ENCODE results near the gene TSPAN9. TPM values are rescaled to one million over a fixed set of nuclear protein-coding genes. Genes with fewer than 3 reads are reported as not detected.

The TSPAN9 gene
- total and polyA plus RNA-seq, 10 of the 15 experiments (the other 5 are each of a cell fraction or from before 2014, with no cell fraction given), result 0.03 to 1.0 (median 0.12) TPM; not detected in 5

GRCh38 chr12:3034067-3034750 lies 43.0 kb upstream of the TSPAN9 start (continued):
- TF ChIP-seq RAD21 (IDR thresholded peaks at IDR 0.05; ENCODE audit: insufficient read depth, low read depth, low read length) (peak; percentile 53; the same call in 1 of the 2 replicates), CTCF (IDR thresholded peaks at IDR 0.05 in 2 of 3, conservative IDR thresholded peaks at IDR 0.05 in 1 of 3; ENCODE audit: control insufficient read depth in 2 of 3, extremely low read depth in 1 of 3, insufficient read depth in 1 of 3, low read depth in 3 of 3, low read length in 3 of 3) (peak; percentile 73 to 83 (median 76))

- ChIA-PET CTCF (interaction anchor here (0.7 to 1.5 kb wide), 3 partner anchors 187 to 250 kb away, joined by 3 to 7 read pairs (median 4); no protein-coding TSS in a partner anchor), SMC1A (ENCODE audit: uncharacterized antibody, unreplicated experiment) (no interaction called here), RAD21 (ENCODE audit: unreplicated experiment) (interaction anchor here (1.6 kb wide), 1 partner anchor 155 kb away, joined by 7 read pairs; no protein-coding TSS in a partner anchor), POLR2A (no interaction called here)
- no peak overlapping the region for H2AFZ ChIP-seq (ENCODE audit: control insufficient read depth, low read depth, low read length)
- no TSS peak for BruUV-seq (replicated peaks)
- H3K27me3 ChIP-seq (replicated peaks in 1 of 2; ENCODE audit: control insufficient read depth in 2 of 2, insufficient read depth in 2 of 2, low read length in 1 of 2), result no peaks in the 10 kb centered on the region; a peak in 1 of 4 replicates
- H3K4me3 ChIP-seq, result no peak overlapping the region
- H3K79me2 ChIP-seq (ENCODE audit: control insufficient read depth, insufficient read depth, low read length), result no peaks in the 10 kb centered on the region
- no peaks in the 10 kb centered on the region for H4K20me1 ChIP-seq (ENCODE audit: control insufficient read depth, insufficient read depth)
- no peak overlapping the region for H3K27ac ChIP-seq (ENCODE audit: control insufficient read depth, insufficient read depth)
- no peaks in the 10 kb centered on the region for H3K36me3 ChIP-seq (ENCODE audit: control insufficient read depth in 2 of 2, insufficient read depth in 2 of 2, low read length in 1 of 2)
- H3K4me2 ChIP-seq (ENCODE audit: control insufficient read depth, insufficient read depth), result no peak overlapping the region
- in situ Hi-C loops (cut with MboI), result no loop called here
- H3K9me3 ChIP-seq (replicated peaks; ENCODE audit: control insufficient read depth, insufficient read depth, low read length), result no peaks in the 10 kb centered on the region
- intact Hi-C loops (cut with micrococcal nuclease; ENCODE audit: unreplicated experiment), result no loop called here
- FAIRE-seq (no peak), ATAC-seq (no peak), DNase-seq (ENCODE audit: low read depth, low spot score) (no peak)
- 53% methylated on average over 5 of the region's 5 CpGs for WGBS (ENCODE audit: insufficient coverage, insufficient replicate concordance, low lambda C conversion rate, missing lambda C conversion rate)
- no peaks in the 10 kb centered on the region for H3K4me1 ChIP-seq (ENCODE audit: control insufficient read depth, insufficient read depth, low read length)
- H3K9ac ChIP-seq (ENCODE audit: control insufficient read depth, insufficient read depth, low read length), result no peak overlapping the region
- TF ChIP-seq ZBTB11 (CRISPR knock-in tag; IDR thresholded peaks at IDR 0.05) (no peak), CBX3 (IDR thresholded peaks at IDR 0.05; ENCODE audit: borderline replicate concordance, low read depth) (no peak), EGR1 (IDR thresholded peaks at IDR 0.05; ENCODE audit: borderline replicate concordance in 1 of 2, low read depth in 2 of 2, low read length in 2 of 2) (no peak), EED (IDR thresholded peaks at IDR 0.05; ENCODE audit: low read depth) (no peak), ZNF384 (IDR thresholded peaks at IDR 0.05; ENCODE audit: borderline replicate concordance, low read depth, low read length) (no peak), USF1 (IDR thresholded peaks at IDR 0.05; ENCODE audit: borderline replicate concordance, extremely low read length, insufficient read depth, low read depth, low read length) (no peak), PAX5 (IDR thresholded peaks at IDR 0.05; ENCODE audit: borderline replicate concordance, low read depth, low read length) (no peak), FOXK2 (IDR thresholded peaks at IDR 0.05) (no peak), BHLHE40 (IDR thresholded peaks at IDR 0.05; ENCODE audit: borderline replicate concordance in 1 of 2, low read depth in 2 of 2, low read length in 1 of 2) (no peak), SKIL (IDR thresholded peaks at IDR 0.05; ENCODE audit: low read depth, poor library complexity, severe bottlenecking) (no peak)
Measured at GRCh38 chr12:3035171-3035570, 42.0 kb upstream of the TSPAN9 start.
